Heart right ventricle (tissue), 16 donors: Measurements from ENCODE around the gene MYDGF. TPM values are rescaled to one million over a fixed set of nuclear protein-coding genes. Genes with fewer than 3 reads are reported as not detected.

ENCODE experiments used
- ATAC-seq, 8 donors: fragments of 200-7000 bp; cut with Tn5 transposase; one replicate each; pipeline ENCODE4 v1.9.1; 2020; ENCODE audit warnings: mild to moderate bottlenecking in 8 of 8, moderate library complexity in 8 of 8, moderate number of reproducible peaks in 1 of 8
- DNase-seq, 2 donors: peaks; one replicate each; pipeline ENCODE4 v3.0.0-alpha.2; 2020
- H3K27ac ChIP-seq, 10 donors: fragments of 200-600 bp; sonication (generic) in 2 of 10; one replicate each; pipeline versions ENCODE4 v1.5.0 to v1.8.0; 2020 to 2022; ENCODE audit warnings: mild to moderate bottlenecking in 3 of 10
- H3K27me3 ChIP-seq, 7 donors: fragments of 200-600 bp; one replicate each; pipeline ENCODE4 v1.8.0; 2021 to 2022; ENCODE audit warnings: mild to moderate bottlenecking in 2 of 7
- H3K36me3 ChIP-seq, 9 donors: fragments of 200-600 bp; sonication (generic) in 1 of 9; one replicate each; pipeline versions ENCODE4 v1.5.0 to v1.8.0; 2020 to 2022; ENCODE audit warnings: mild to moderate bottlenecking in 2 of 9
- H3K4me1 ChIP-seq, 9 donors: fragments of 200-600 bp; sonication (generic) in 1 of 9; one replicate each; pipeline versions ENCODE4 v1.5.0 to v1.8.0; 2020 to 2022; ENCODE audit warnings: mild to moderate bottlenecking in 4 of 9
- H3K4me3 ChIP-seq, 10 donors: fragments of 200-600 bp; sonication (generic) in 2 of 10; one replicate each; pipeline versions ENCODE4 v1.5.0 to v1.8.0; 2020 to 2022; ENCODE audit warnings: mild to moderate bottlenecking in 7 of 10, moderate library complexity in 2 of 10
- H3K9me3 ChIP-seq, 11 donors: fragments of 200-600 bp in 10 of 11; sonication (generic) in 2 of 11; one replicate each; pipeline versions ENCODE4 v1.5.0 to v1.8.0; 2013 to 2022; ENCODE audit warnings: mild to moderate bottlenecking in 2 of 11, control low read depth in 1 of 11, moderate library complexity in 1 of 11
- WGBS, 2 donors: extraction: QIAGEN DNeasy Blood & Tissue Kit; methylation state at CpG; one replicate each; pipeline ENCODE4 v1.1.7; 2013; ENCODE audit warnings: inconsistent platforms in 1 of 2; 5-methylcytosine and 5-hydroxymethylcytosine counted together
- intact Hi-C, 10 donors: fragments of 100-400 bp; cut with DNase I; formaldehyde crosslinking; loops; one replicate each; pipeline versions ENCODE4 v1.11.1 to v1.14.2; 2022
- polyA plus RNA-seq, 2 donors: library from polyadenylated mRNA; stranded (reverse); fragments of 200-250 nt; gene quantifications; one replicate each; pipeline ENCODE4 v1.2.3, GENCODE V29; 2013
- total RNA-seq, 10 donors: library from RNA; stranded (reverse); fragmentation: NEBNext Ultra II Directional in 3 of 10; extraction: Animal tissue kit (Norgen Biotek cat#: 25700) in 3 of 10; gene quantifications; one replicate each; pipeline versions ENCODE4 v1.2.1 to v1.2.4, GENCODE V29; 2021 to 2023
- TF ChIP-seq, protein P1 (sequence below), 9 donors: fragments of 200-600 bp; sonication (generic) in 2 of 9; IDR thresholded peaks; one replicate each; pipeline versions ENCODE4 v1.5.0 to v1.8.0; 2021 to 2022; ENCODE audit warnings: antibody characterized with exemption in 9 of 9, mild to moderate bottlenecking in 5 of 9, moderate library complexity in 1 of 9
- donor health status: Arrhythmogenic right ventricular cardiomyopathy.
- donor health status: ischemic (EF 13 %, LVEDD 7.1; RV severe dilation, severe dysfunction).
- donor health status: healthy with polysubstance abuse.
- donor health status: DM: no; HTN: yes; CAD: no.
- donor health status: DM: no; HTN: no; CAD: no.
- donor health status: ischemic (EF 25% LVEDD 6.9; RV normal size, moderate dysfunction).
- donor health status: ischemic (EF 25% LVEDD 5.7; RV mildly dilated, moderate dysfunction).
- donor health status: healthy.
- donor health status: DM: yes; HTN: yes; CAD: no.
- donor health status: Ischemic cardiomyopathy.
- donor health status: ischemic (EF 35%, LVEDD 5.7; RV mildly dilated, moderate dysfunction).
- donor health status: nonischemic (EF 11% LVEDD 7.7; RV severe dilation, severe dysfunction).
- donor health status: DM: yes; HTN: yes; CAD: no.
- donor health status: PGD.
- donor health status: ischemic (EF 29% LVEDD 5.4; RV normal size, mild dysfunction).
- donor health status: nonischemic (EF 23%, LVEDD 6.1; RV moderate dilation, normal function).

The MYDGF gene
- total and polyA plus RNA-seq, 12 donors: 14.2 to 211 (median 25.3) TPM

DNA sequence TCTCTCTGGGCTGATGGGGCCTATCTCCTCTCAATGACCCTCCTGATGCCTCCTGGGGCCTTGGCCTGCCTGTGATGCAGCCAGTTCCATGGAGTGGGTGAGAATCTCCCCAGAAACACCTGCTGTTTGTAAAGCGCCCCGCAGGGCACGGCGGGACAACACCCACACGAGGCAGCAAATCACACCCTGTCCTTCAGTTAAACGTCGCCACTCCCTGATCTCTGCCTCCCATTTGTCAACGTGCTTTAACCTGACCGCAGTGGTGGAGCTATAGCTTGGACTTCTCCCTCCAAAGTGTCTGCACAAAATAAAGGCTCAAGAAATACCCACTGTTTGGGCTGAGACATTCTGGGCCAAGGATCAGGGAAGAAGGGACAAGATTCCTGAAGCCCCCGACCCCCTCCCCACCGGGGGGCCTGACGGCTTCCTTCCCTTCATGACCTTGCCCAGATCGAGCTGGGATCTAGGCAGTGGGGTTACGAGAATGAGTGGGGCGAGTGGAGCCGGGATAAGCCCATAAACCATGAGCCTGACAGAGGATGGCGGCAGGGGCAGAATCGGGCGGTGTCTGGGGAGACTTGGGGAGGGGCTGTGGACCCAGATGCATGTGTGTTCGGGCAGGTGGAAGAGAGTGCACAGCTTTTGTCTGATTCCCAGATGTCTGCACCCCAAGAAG, 8.0 kb downstream of the MYDGF start:
- Histone ChIP-seq H3K4me1 (peaks cover 0 to 5% (median 0%) of the 10 kb centered on the region in 9 donors), H3K27me3 (no peaks in the 10 kb centered on the region), H3K36me3 (peaks cover 3 to 92% (median 63%) of the 10 kb centered on the region in 9 donors), H3K4me3 (no peak overlapping the region), H3K27ac (no peak overlapping the region), H3K9me3 (peaks cover 0 to 16% (median 7%) of the 10 kb centered on the region in 11 donors)
- TF ChIP-seq, protein P1, sequence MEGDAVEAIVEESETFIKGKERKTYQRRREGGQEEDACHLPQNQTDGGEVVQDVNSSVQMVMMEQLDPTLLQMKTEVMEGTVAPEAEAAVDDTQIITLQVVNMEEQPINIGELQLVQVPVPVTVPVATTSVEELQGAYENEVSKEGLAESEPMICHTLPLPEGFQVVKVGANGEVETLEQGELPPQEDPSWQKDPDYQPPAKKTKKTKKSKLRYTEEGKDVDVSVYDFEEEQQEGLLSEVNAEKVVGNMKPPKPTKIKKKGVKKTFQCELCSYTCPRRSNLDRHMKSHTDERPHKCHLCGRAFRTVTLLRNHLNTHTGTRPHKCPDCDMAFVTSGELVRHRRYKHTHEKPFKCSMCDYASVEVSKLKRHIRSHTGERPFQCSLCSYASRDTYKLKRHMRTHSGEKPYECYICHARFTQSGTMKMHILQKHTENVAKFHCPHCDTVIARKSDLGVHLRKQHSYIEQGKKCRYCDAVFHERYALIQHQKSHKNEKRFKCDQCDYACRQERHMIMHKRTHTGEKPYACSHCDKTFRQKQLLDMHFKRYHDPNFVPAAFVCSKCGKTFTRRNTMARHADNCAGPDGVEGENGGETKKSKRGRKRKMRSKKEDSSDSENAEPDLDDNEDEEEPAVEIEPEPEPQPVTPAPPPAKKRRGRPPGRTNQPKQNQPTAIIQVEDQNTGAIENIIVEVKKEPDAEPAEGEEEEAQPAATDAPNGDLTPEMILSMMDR (IDR thresholded peaks at IDR 0.05): no peak
- intact Hi-C loops: no loop called here
- no peak for ATAC-seq
- 78 to 85% methylated on average over 20 of the region's 20 CpGs for WGBS, 2 donors
- no peak for DNase-seq

- no peak overlapping the region for H3K4me3 ChIP-seq
- no peaks in the 10 kb centered on the region for H3K27me3 ChIP-seq
- WGBS, 2 donors: 85 to 88% methylated on average over 4 of the region's 4 CpGs
- ATAC-seq (no peak), DNase-seq (no peak)
- TF ChIP-seq, protein P1 (IDR thresholded peaks at IDR 0.05): no peak
- H3K27ac ChIP-seq: no peak overlapping the region
- H3K36me3 ChIP-seq: peaks cover 3 to 92% (median 54%) of the 10 kb centered on the region in 9 donors
- peaks cover 0 to 3% (median 0%) of the 10 kb centered on the region in 9 donors for H3K4me1 ChIP-seq
- H3K9me3 ChIP-seq: peaks cover 0 to 16% (median 7%) of the 10 kb centered on the region in 11 donors
- intact Hi-C loops: no loop called here
Measured at GRCh38 chr19:4660993-4661392, 9.1 kb downstream of the MYDGF start.

GRCh38 chr19:4660181-4660791, 9.9 kb downstream of the MYDGF start:
- Histone ChIP-seq H3K36me3 (peaks cover 3 to 92% (median 54%) of the 10 kb centered on the region in 9 donors), H3K27me3 (no peaks in the 10 kb centered on the region), H3K9me3 (peaks cover 0 to 16% (median 7%) of the 10 kb centered on the region in 11 donors), H3K27ac (no peak overlapping the region), H3K4me3 (no peak overlapping the region), H3K4me1 (peaks cover 0 to 3% (median 0%) of the 10 kb centered on the region in 9 donors)
- no peak for DNase-seq
- peak in 5 of 8 donors; percentile 35 to 67 (median 52) for ATAC-seq
- intact Hi-C loops: no loop called here
- TF ChIP-seq, protein P1 (IDR thresholded peaks at IDR 0.05): peak in 8 of 9 donors; percentile 22 to 52 (median 39)
- WGBS, 2 donors: 81 to 82% methylated on average over 15 of the region's 15 CpGs

DNA sequence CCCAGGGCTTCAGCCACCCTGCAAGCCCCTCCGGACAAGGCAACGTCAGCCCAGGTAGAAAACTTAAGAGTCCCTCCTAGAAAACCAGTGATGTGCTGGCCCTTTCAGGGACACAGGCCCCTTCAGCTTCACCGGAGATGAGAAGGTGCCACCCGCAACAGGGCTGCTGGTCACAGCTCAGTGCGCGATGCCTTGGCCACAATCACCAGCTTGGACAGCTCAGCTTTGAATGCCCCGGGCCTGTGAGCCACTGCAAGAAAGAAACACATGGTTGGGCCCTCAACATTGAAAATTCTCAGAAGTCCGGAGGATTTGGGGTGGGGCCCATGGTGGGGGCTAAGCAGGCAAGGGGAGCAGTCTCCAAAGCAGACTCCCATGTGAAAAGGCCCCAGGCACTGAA, 12.3 kb downstream of the MYDGF start:
- TF ChIP-seq, protein P1 (IDR thresholded peaks at IDR 0.05): no peak
- Histone ChIP-seq H3K27ac (no peak overlapping the region), H3K4me1 (peaks cover 0 to 10% (median 3%) of the 10 kb centered on the region in 9 donors), H3K27me3 (no peaks in the 10 kb centered on the region), H3K9me3 (peaks cover 0 to 16% (median 7%) of the 10 kb centered on the region in 11 donors), H3K36me3 (peaks cover 3 to 97% (median 45%) of the 10 kb centered on the region in 9 donors), H3K4me3 (no peak overlapping the region)
- DNase-seq: no peak
- intact Hi-C loops: no loop called here
- ATAC-seq: no peak
- WGBS, 2 donors: 89 to 95% methylated on average over 8 of the region's 8 CpGs
